ENCODE results near the gene BBS9. TPM values are rescaled to one million over a fixed set of nuclear protein-coding genes. Genes with fewer than 3 reads are reported as not detected.

The BBS9 gene
- total RNA-seq, 2 experiments from 2014 or later = 16.0 to 20.4 TPM

GRCh38 chr7:33428415-33428814, 299.1 kb downstream of the BBS9 start:
- H3K4me3 Mint-ChIP-seq = no peak overlapping the region

GRCh38 chr7:33431543-33431942, 302.2 kb downstream of the BBS9 start:
- ATAC-seq (ENCODE audit: poor library complexity) (no peak), DNase-seq (no peak)
- intact Hi-C loops (cut with DNase I, micrococcal nuclease) = no loop called here
- no peaks in the 10 kb centered on the region for H3K4me1 ChIP-seq (ENCODE audit: insufficient read depth, low read length)
- H3K9me3 ChIP-seq (ENCODE audit: control insufficient read depth in 1 of 2, insufficient read depth in 1 of 2, low read length in 2 of 2) = no peaks in the 10 kb centered on the region
- H3K36me3 Mint-ChIP-seq (ENCODE audit: low read depth) = no peaks in the 10 kb centered on the region
- H3K27ac ChIP-seq (ENCODE audit: low read depth in 1 of 2, low read length in 2 of 2) = no peak overlapping the region
- no peak overlapping the region for H3K4me3 ChIP-seq (ENCODE audit: low read length)
- H3K27ac Mint-ChIP-seq = no peak overlapping the region
- no peak overlapping the region for H3K4me3 Mint-ChIP-seq
- no peaks in the 10 kb centered on the region for H3K27me3 ChIP-seq (ENCODE audit: control insufficient read depth in 1 of 2, insufficient read depth in 2 of 2, low read length in 2 of 2)
- H3K4me1 Mint-ChIP-seq (ENCODE audit: low read depth) = no peaks in the 10 kb centered on the region
- TF ChIP-seq CTCF (IDR thresholded peaks at IDR 0.05) = no peak
- ChIA-PET CTCF (no interaction called here), POLR2A (no interaction called here)
- H3K9me3 Mint-ChIP-seq = no peaks in the 10 kb centered on the region
- H3K27me3 Mint-ChIP-seq = no peaks in the 10 kb centered on the region
- no peaks in the 10 kb centered on the region for H3K36me3 ChIP-seq (ENCODE audit: insufficient read depth, low read length)

More at GRCh38 chr7:33428415-33428814, 299.1 kb downstream of the BBS9 start:
- Mint-ChIP-seq H3K27me3 (no peaks in the 10 kb centered on the region), H3K4me1 (ENCODE audit: low read depth) (no peaks in the 10 kb centered on the region), H3K27ac (no peak overlapping the region), H3K9me3 (no peaks in the 10 kb centered on the region), H3K36me3 (ENCODE audit: low read depth) (no peaks in the 10 kb centered on the region)
- Histone ChIP-seq H3K9me3 (ENCODE audit: control insufficient read depth in 1 of 2, insufficient read depth in 1 of 2, low read length in 2 of 2) (no peaks in the 10 kb centered on the region), H3K4me3 (ENCODE audit: low read length) (no peak overlapping the region), H3K36me3 (ENCODE audit: insufficient read depth, low read length) (no peaks in the 10 kb centered on the region), H3K27me3 (ENCODE audit: control insufficient read depth in 1 of 2, insufficient read depth in 2 of 2, low read length in 2 of 2) (no peaks in the 10 kb centered on the region), H3K27ac (ENCODE audit: low read depth in 1 of 2, low read length in 2 of 2) (no peak overlapping the region), H3K4me1 (ENCODE audit: insufficient read depth, low read length) (no peaks in the 10 kb centered on the region)
- ChIA-PET CTCF (interaction anchor here (0.7 kb wide), 1 partner anchor 11 kb away, joined by 3 read pairs; no protein-coding TSS in a partner anchor), POLR2A (no interaction called here)
- TF ChIP-seq CTCF (IDR thresholded peaks at IDR 0.05) = no peak
- intact Hi-C loops (cut with DNase I, micrococcal nuclease) = no loop called here
- no peak for ATAC-seq (ENCODE audit: poor library complexity)
- no peak for DNase-seq

GRCh38 chr7:33432821-33433220, 303.5 kb downstream of the BBS9 start:
- Mint-ChIP-seq H3K27ac (no peak overlapping the region), H3K27me3 (no peaks in the 10 kb centered on the region), H3K4me1 (ENCODE audit: low read depth) (no peaks in the 10 kb centered on the region), H3K36me3 (ENCODE audit: low read depth) (no peaks in the 10 kb centered on the region), H3K4me3 (no peak overlapping the region), H3K9me3 (no peaks in the 10 kb centered on the region)
- no peaks in the 10 kb centered on the region for H3K27me3 ChIP-seq (ENCODE audit: control insufficient read depth in 1 of 2, insufficient read depth in 2 of 2, low read length in 2 of 2)
- ChIA-PET CTCF (no interaction called here), POLR2A (no interaction called here)
- ATAC-seq (ENCODE audit: poor library complexity) (no peak), DNase-seq (no peak)
- H3K4me3 ChIP-seq (ENCODE audit: low read length) = no peak overlapping the region
- intact Hi-C loops (cut with DNase I, micrococcal nuclease) = no loop called here
- no peak for TF ChIP-seq CTCF (IDR thresholded peaks at IDR 0.05)
- H3K27ac ChIP-seq (ENCODE audit: low read depth in 1 of 2, low read length in 2 of 2) = no peak overlapping the region
- H3K4me1 ChIP-seq (ENCODE audit: insufficient read depth, low read length) = no peaks in the 10 kb centered on the region
- no peaks in the 10 kb centered on the region for H3K9me3 ChIP-seq (ENCODE audit: control insufficient read depth in 1 of 2, insufficient read depth in 1 of 2, low read length in 2 of 2)
- no peaks in the 10 kb centered on the region for H3K36me3 ChIP-seq (ENCODE audit: insufficient read depth, low read length)
